HepG2 (cell line): ENCODE results near the gene PPP1R9B. TPM values are rescaled to one million over a fixed set of nuclear protein-coding genes. Genes with fewer than 3 reads are reported as not detected.

Experiments used
- ATAC-seq: fragments of 200-7000 bp; cut with Tn5 transposase; 3 replicates; pipeline ENCODE4 v1.9.1; 2020; ENCODE audit warnings: mild to moderate bottlenecking, moderate library complexity
- BruUV-seq: library from RNA; stranded (reverse); fragments of 400-500 nt; replicated peaks from 2 replicates; lab custom pipeline; 2021; lab: Mats Ljungman, UMichigan
- CTCF ChIA-PET: fragments of 300-600 bp; formaldehyde crosslinking; extraction: SDS; loops from one replicate; lab custom pipeline; 2021; ENCODE audit warnings: low total read pairs, inconsistent platforms, low intra/inter-chr PET ratio; lab: Yijun Ruan, JAX
- POLR2A ChIA-PET: fragments of 350-600 bp; sonication (Branson Sonifier 250); formaldehyde crosslinking; loops from one replicate; lab custom pipeline; 2020; ENCODE audit warnings: antibody characterized with exemption, inconsistent platforms; lab: Yijun Ruan, JAX
- DNase-seq: peaks from one replicate; pipeline ENCODE4 v3.0.0-alpha.2; 2015; ENCODE audit warnings: low spot score
- FAIRE-seq: peaks from 3 replicates; lab custom pipeline; 2011; peaks lifted over from hg19 to GRCh38; lab: Jason Lieb, UNC
- H2AFZ ChIP-seq: one replicate; pipeline ENCODE4 v1.6.1; 2011; ENCODE audit warnings: low read length, inconsistent platforms
- H3K27ac ChIP-seq: fragments of 300-600 bp; 3 replicates; pipeline ENCODE4 v1.8.0; 2011; ENCODE audit warnings: mixed run types, mild to moderate bottlenecking, mixed read lengths, low read length, inconsistent platforms; ENCODE audit not compliant: insufficient read depth; ENCODE audit errors: extremely low read length
- H3K27me3 ChIP-seq, 2 experiments: fragments of 200-600 bp in 1 of 2; 2 replicates in 1 of 2; 3 replicates in 1 of 2; pipeline versions ENCODE4 v1.6.0 to v1.8.0; 2011; ENCODE audit warnings: low read length in 2 of 2, mild to moderate bottlenecking in 2 of 2, moderate library complexity in 2 of 2, inconsistent platforms in 1 of 2; ENCODE audit not compliant: insufficient read depth in 2 of 2, control insufficient read depth in 1 of 2
- H3K36me3 ChIP-seq, 2 experiments: fragments of 200-600 bp in 1 of 2; replicated peaks in 1 of 2; 2 replicates in 1 of 2; 3 replicates in 1 of 2; pipeline versions ENCODE4 v1.5.1 to v1.8.0; 2011; ENCODE audit warnings: low read length in 2 of 2, inconsistent platforms in 1 of 2; ENCODE audit not compliant: insufficient read depth in 2 of 2, control insufficient read depth in 1 of 2
- H3K4me1 ChIP-seq: 2 replicates; pipeline ENCODE4 v1.5.1; 2012; ENCODE audit warnings: low read length, inconsistent platforms; ENCODE audit not compliant: insufficient read depth
- H3K4me2 ChIP-seq: 2 replicates; pipeline ENCODE4 v1.6.0; 2011; ENCODE audit warnings: low read depth, low read length, inconsistent platforms
- H3K4me3 ChIP-seq, 3 experiments: fragments of 200-600 bp in 1 of 3; sonication (generic), shearing (Covaris generic) in 1 of 3; replicated peaks in 1 of 3; 2 replicates each; pipeline ENCODE4 v1.5.1; 2011 to 2016; ENCODE audit warnings: low read length in 3 of 3, inconsistent platforms in 2 of 3, low read depth in 2 of 3, mild to moderate bottlenecking in 2 of 3, control low read depth in 1 of 3, mixed read lengths in 1 of 3; ENCODE audit not compliant: insufficient read depth in 1 of 3
- H3K79me2 ChIP-seq: one replicate; pipeline ENCODE4 v1.6.1; 2011; ENCODE audit warnings: low read length, inconsistent platforms; ENCODE audit not compliant: insufficient read depth
- H3K9ac ChIP-seq: 2 replicates; pipeline ENCODE4 v1.6.0; 2011; ENCODE audit warnings: mild to moderate bottlenecking, low read depth, low read length, inconsistent platforms; ENCODE audit not compliant: insufficient read depth
- H3K9me3 ChIP-seq: 2 replicates; pipeline ENCODE4 v1.5.1; 2012; ENCODE audit warnings: mild to moderate bottlenecking, low read length
- H4K20me1 ChIP-seq: 2 replicates; pipeline ENCODE4 v1.6.0; 2011; ENCODE audit warnings: inconsistent platforms, mild to moderate bottlenecking, low read length, moderate library complexity; ENCODE audit not compliant: insufficient read depth
- MAFK ChIP-seq, 2 experiments: IDR thresholded peaks in 1 of 2; conservative IDR thresholded peaks in 1 of 2; 2 replicates each; pipeline ENCODE4 v1.6.1; 2011; ENCODE audit warnings: improper control_type of control experiment in 2 of 2, low read length in 2 of 2
- SAFB2 ChIP-seq: sonication (generic); formaldehyde crosslinking; IDR thresholded peaks from 2 replicates; pipeline ENCODE4 v1.5.1; 2020; ENCODE audit warnings: missing genetic modification reagents, low read depth, mild to moderate bottlenecking, borderline replicate concordance
- ZBTB7A ChIP-seq: sonication (generic); formaldehyde crosslinking; IDR thresholded peaks from 2 replicates; pipeline ENCODE4 v1.8.0; 2022; ENCODE audit warnings: mild to moderate bottlenecking, missing genetic modification reagents
- ZNF326 ChIP-seq: sonication (generic); formaldehyde crosslinking; IDR thresholded peaks from 2 replicates; pipeline ENCODE4 v1.4.0; 2020; ENCODE audit warnings: missing genetic modification reagents, borderline replicate concordance
- ZNF629 ChIP-seq: sonication (generic); formaldehyde crosslinking; conservative IDR thresholded peaks from 2 replicates; pipeline ENCODE4 v1.5.0; 2020; ENCODE audit warnings: missing genetic modification reagents
- WGBS: methylation state at CpG from one replicate; pipeline ENCODE4 v1.1.6; 2017; ENCODE audit warnings: low lambda C conversion rate; 5-methylcytosine and 5-hydroxymethylcytosine counted together
- in situ Hi-C: cut with HindIII; loops from 2 replicates; pipeline ENCODE4 v1.10.0; 2017; ENCODE audit warnings: low pct_unique_long_range_greater_than_20kb; ENCODE audit not compliant: extremely low pct_ligation_motif_present
- intact Hi-C: fragments of 100-400 bp; cut with micrococcal nuclease; formaldehyde crosslinking; loops from one replicate; pipeline ENCODE4 v1.10.0; 2022; ENCODE audit not compliant: unreplicated experiment
- polyA plus RNA-seq, 8 experiments: library from polyadenylated mRNA; depleted of rRNA in 3 of 8; stranded (reverse) in 7 of 8; unstranded in 1 of 8; fragments of >200 nt; fragmentation: Illumina TruSeq in 4 of 8; extraction: Trizol in 4 of 8; gene quantifications; 2 replicates each; pipeline versions ENCODE4 v1.2.1 to v1.2.3, GENCODE V29; 2011 to 2016; ENCODE audit warnings: low read depth in 4 of 8, missing spikeins in 1 of 8, mixed read lengths in 1 of 8; ENCODE audit not compliant: insufficient read depth in 1 of 8
- total RNA-seq, 5 experiments: library from RNA; depleted of rRNA; stranded (reverse); fragments of >200 nt; fragmentation: Illumina TruSeq; extraction: Trizol; gene quantifications; 2 replicates each; pipeline ENCODE4 v1.2.3, GENCODE V29; 2016; ENCODE audit warnings: low read depth in 1 of 5

Gene PPP1R9B
- total and polyA plus RNA-seq, 2 of the 13 experiments (the other 11 are each of a cell fraction or from before 2014, with no cell fraction given), result 9.4 to 15.8 TPM

DNA sequence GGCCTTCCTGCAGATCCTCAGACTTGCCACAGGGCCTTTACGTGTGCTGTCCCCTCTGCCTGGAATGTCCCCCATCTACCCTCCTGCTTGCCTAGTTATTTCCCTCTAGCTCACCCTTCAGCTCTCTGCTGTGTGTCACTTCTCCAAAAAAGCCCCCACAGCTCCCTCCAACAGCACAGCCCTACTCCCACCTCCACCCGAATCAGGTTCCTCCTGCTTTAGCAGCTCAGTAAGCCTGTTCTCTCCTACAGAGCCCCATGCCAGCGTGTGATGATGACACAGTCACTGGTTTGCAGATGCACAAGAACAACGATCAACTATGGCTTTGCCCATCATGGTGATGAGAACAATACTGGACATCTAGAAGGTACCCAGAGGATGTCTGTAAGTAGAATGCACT is 13.4 kb downstream of the PPP1R9B start:
- ATAC-seq, result no peak
- no peaks in the 10 kb centered on the region for H3K79me2 ChIP-seq
- H3K27me3 ChIP-seq, result no peaks in the 10 kb centered on the region
- POLR2A ChIA-PET, result no interaction called here
- intact Hi-C loops, result no loop called here
- no peak overlapping the region for H3K9ac ChIP-seq
- H4K20me1 ChIP-seq, result peaks cover 6% of the 10 kb centered on the region; the same call in 1 of the 2 replicates
- H3K27ac ChIP-seq, result no peak overlapping the region
- BruUV-seq, result no TSS peak
- no peaks in the 10 kb centered on the region for H3K9me3 ChIP-seq
- WGBS, result 98% methylated on average over 4 of the region's 4 CpGs
- FAIRE-seq, result no peak
- CTCF ChIA-PET, result no interaction called here
- H3K4me3 ChIP-seq, result no peak overlapping the region
- peaks cover 41 to 49% of the 10 kb centered on the region in 2 experiments; a peak in 4 of 5 replicates for H3K36me3 ChIP-seq
- no peak overlapping the region for H2AFZ ChIP-seq
- no peak for DNase-seq
- no peak for TF ChIP-seq SAFB2 (CRISPR knock-in tag)
- TF ChIP-seq MAFK (conservative IDR thresholded peaks at IDR 0.05 in 1 of 2, IDR thresholded peaks at IDR 0.05 in 1 of 2; ENCODE audit: low read length in 2 of 2), result no peak
- no peak for TF ChIP-seq ZNF326 (CRISPR knock-in tag)
- H3K4me2 ChIP-seq, result no peak overlapping the region
- in situ Hi-C loops, result no loop called here
- H3K4me1 ChIP-seq, result peaks cover 31% of the 10 kb centered on the region

DNA sequence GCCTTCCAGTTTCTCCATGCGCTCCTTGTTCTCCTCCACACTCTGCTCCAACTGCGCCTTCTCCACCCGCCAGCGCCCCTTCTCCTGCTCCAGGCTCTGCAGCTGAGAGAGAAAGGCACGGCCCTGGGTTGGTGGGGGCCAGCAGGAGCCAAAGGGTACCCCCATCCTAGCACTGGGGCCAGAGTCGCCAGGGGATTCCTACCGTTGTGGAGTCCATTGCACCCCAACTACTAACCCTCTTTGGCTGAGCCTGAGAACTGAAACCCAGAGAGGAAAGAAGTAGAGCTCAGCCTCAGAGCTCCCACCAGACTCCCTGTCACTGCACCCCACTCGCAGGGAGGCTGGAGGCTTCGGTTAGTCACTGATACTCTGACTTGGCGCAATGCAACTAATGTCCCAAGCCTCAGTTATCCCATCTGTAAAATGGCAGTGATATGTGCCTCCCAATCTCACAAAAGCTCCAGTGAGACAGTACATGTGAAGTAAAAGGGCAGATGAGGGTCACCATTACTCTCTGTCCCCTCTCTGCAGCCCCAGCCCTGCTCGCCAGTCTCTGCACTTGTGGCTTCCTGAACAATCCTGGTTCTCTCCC is 14.3 kb downstream of the PPP1R9B start:
- POLR2A ChIA-PET, result no interaction called here
- H3K9ac ChIP-seq, result no peak overlapping the region
- H3K36me3 ChIP-seq, result peaks cover 34 to 44% of the 10 kb centered on the region in 2 experiments; a peak in 4 of 5 replicates
- in situ Hi-C loops (no loop called here), intact Hi-C loops (no loop called here)
- H4K20me1 ChIP-seq, result peaks cover 6% of the 10 kb centered on the region; the same call in 1 of the 2 replicates
- H3K27ac ChIP-seq, result no peak overlapping the region
- TF ChIP-seq ZNF629 (CRISPR knock-in tag), result peak; percentile 78
- TF ChIP-seq ZBTB7A (CRISPR knock-in tag), result no peak
- no peaks in the 10 kb centered on the region for H3K9me3 ChIP-seq
- ATAC-seq (no peak), DNase-seq (no peak), FAIRE-seq (no peak)
- WGBS, result 98% methylated on average over 11 of the region's 11 CpGs
- no peak overlapping the region for H3K4me2 ChIP-seq
- H3K79me2 ChIP-seq, result no peaks in the 10 kb centered on the region
- H3K4me3 ChIP-seq, result no peak overlapping the region
- H3K4me1 ChIP-seq, result peaks cover 39% of the 10 kb centered on the region
- no peak overlapping the region for H2AFZ ChIP-seq
- H3K27me3 ChIP-seq, result no peaks in the 10 kb centered on the region
- CTCF ChIA-PET, result no interaction called here
- BruUV-seq, result no TSS peak
